HG03520 (cell line): ENCODE data around the gene SRCIN1.
"Not testable (repeated sequence)": the region's sequence is repeated elsewhere in the genome, so short reads cannot be mapped to it uniquely, and the experiment has no call there.

Experiments used
- ATAC-seq: cut with Tn5 transposase; IDR thresholded peaks from one replicate; pipeline ENCODE4 v1.9.1; 2021; ENCODE audit warnings: mild to moderate bottlenecking, moderate library complexity; ENCODE audit not compliant: unreplicated experiment

SRCIN1 gene

DNA sequence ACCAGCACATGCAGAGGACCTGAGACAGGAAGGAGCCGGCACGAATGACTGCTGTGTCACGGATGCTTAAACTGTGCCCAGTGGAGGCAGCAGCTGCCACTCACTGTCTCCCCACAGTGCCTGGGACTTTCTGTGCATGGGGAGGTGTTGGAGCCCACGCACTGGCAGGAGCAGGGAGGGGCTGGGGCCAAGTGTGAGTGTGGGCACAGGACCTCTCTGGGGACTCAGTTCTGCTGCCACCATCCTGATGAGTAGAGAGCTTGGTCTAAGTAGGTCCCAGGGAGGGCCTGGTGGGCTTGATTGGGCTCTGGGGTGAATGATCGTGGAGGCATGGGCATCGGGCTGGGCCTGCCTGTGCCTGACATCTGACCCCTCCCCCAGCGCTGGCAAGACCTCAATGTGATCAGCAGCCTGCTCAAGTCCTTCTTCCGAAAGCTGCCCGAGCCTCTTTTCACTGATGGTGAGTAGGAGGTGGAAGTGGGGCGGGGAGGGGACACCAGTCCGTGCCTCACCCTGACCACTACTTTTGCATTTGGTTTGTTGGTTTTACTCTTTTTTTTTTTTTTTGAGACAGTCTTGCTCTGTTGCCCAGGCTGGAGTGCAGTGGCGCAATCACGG, 120.0 kb downstream of the SRCIN1 start:
- not testable (repeated sequence) for ATAC-seq

GRCh38 chr17:38485146-38485468, 120.6 kb downstream of the SRCIN1 start:
- ATAC-seq: no peak

GRCh38 chr17:38484242-38485145, 121.3 kb downstream of the SRCIN1 start:
- ATAC-seq: not testable (repeated sequence)

DNA sequence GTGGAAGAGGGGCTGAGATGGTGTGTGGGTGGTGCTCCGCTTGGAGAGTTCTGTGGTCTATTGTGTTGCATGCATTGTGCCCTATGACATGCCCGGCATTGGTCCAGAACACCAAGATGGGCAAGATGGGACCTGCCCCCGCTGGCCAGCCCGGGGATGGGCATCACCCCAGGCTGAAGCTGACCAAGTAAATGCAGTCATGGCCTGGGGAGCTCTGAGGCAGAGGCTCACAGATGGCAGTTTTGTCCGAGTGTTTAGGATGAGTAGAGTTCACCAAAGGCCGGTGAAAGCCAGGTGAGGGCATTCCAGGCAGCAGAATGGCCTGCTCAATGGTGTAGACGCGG, 123.1 kb downstream of the SRCIN1 start:
- not testable (repeated sequence) for ATAC-seq

DNA sequence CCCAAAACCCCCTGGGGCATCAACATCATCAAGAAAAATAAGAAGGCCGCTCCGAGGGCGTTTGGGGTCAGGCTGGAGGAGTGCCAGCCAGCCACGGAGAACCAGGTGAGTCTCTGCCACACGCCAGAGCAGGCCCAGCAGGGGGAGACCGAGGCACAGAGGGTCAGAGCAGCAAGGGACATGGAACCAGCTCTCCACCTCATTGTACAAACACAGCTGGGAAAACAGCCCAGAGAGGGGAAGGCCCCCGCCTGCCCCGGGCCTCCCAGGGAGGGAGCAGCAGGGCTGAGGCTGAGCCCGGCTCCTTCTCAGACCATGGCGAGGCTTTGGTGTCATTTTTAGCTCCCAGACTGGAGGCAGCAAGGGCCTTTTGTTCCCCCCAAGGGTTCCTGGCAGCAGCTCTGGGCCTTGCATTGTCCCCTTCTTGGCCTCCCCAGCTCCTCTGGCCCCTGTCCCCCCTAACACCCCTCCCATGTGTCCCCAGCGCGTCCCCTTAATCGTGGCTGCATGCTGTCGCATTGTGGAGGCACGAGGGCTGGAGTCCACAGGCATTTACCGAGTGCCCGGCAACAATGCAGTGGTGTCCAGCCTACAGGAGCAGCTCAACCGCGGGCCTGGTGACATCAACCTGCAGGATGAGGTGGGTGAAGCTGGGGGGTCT, 123.6 kb downstream of the SRCIN1 start:
- not testable (repeated sequence) for ATAC-seq
